Activated CD8-positive, alpha-beta memory T cell treated with anti-CD3 and anti-CD28 coated beads, Interleukin-2, amount 50 U/mL, for 4 hours (primary cell): ENCODE measurements around the gene ENAH.
"Not testable (repeated sequence)": the region's sequence is repeated elsewhere in the genome, so short reads cannot be mapped to it uniquely, and the experiment has no call there.

Experiments used
- DNase-seq: peaks from one replicate; pipeline ENCODE4 v3.0.0-alpha.2; 2020

ENAH gene

DNA sequence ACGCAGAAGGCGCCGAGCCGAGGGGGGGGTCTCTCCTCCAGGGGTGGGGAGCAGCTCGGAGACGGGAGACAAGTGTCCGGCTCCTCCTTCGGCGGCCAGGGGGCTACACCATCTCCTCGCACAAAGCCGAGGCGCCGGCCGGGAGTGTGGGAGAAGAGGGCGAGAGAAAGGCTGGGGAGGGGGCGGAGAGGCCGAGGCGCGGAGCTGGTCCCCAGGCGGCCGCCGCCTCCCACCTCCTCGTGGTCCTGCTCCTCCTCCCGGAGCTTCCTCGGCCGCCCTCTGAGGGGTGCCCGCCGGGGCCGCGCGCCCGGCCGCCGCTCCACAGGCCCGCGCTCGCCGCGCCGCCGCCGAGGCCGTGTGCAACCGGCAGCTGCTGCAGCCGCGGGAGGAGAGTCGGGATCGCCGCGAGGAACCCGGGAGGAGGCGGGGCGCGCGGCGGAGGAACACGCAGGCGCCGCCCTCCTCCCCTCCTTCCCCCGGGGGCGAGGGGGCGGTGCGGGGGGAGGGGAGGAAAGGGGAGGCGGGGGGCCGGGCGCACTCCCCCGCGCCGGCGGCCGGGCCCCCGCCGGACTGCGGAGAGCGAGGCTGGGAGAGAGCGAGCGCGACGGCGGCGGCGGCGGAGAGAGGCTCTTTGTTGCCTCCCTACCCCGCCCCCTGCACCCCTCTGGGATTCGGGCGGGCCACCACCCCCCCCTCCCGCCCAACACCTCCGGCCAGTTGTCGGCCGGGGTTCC, at the start of gene ENAH:
TSS of gene ENAH (minus strand) at position 395 of the 734 bp plus-strand sequence. CDS start 433 bp downstream, outside the sequence.
- DNase-seq: peak; percentile 48

DNA sequence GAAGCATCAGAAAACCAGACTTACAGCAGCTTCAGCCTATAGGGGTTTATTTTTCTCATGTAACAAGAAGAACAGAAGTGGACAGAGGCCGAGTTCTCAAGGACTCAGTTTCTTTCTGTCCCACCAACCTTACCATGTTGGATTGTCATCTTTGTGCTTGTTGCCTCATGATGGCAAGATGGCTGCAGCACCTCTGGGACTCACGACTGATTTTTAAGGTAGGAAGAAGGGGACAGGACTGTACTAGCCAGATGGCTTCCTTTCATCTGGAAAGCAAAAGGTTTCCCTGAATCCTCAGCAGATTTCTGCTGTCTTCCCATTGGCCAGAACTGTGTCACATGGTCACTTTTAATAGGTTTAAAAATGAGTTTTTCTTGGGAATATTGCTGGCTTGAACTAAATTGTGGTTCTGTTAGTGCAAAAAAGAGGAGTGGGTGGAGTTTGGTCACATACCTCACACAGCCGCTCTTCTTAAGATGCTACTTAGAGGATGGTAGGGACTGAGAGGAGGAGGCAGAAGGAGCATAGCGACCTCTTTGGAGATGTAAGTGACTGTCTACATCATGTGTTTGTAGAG, 48.1 kb upstream of the ENAH start:
- DNase-seq: no peak

DNA sequence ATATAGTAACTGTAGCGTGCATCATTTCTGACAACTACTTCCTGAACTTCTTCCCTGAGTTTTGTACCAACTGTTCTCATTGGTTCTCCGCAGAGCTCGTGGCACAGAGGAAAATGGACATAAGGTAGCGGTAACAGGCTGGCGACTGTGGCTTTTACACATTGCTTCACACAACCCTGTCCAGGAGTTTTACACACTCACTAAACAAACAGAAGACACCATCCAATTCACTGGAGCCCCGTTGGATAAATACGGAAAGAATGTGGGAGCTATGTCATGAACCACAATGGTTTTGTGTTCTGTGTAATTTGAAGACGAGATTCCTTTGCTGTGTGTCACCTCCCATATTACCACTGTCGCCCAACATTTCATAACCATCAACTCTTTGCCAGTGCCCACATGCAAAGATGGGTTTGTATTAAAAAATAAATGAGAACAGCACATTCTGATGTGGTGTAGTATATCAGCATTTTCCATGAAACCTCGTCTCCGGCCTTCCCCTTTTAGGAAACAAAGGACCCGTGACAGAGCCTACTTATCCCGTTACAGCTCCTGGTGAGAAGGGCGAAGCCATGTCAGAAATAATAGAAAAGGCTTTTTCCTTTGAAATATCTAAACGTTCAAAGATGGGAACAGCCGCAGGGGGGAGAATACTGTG, 47.4 kb upstream of the ENAH start:
- no peak for DNase-seq

DNA sequence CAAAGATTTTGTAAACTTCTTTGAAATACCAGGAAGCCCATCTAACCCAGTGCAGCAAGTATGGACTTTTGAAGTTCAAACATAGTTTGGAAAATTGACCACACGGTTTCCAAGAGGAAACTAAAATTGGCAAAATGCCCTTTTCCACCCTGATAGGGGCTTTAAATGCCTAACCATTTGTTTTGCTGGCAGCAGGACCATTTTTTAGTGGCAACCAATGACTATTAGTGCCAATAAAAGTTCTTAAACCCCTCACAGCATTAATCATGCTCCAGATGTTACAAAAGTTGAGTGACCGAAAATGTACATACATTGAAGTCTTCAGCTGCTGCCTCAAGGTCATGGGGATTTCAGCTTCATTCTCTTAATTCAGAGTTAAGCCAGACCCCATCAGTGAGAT, 46.4 kb upstream of the ENAH start:
- DNase-seq: no peak

DNA sequence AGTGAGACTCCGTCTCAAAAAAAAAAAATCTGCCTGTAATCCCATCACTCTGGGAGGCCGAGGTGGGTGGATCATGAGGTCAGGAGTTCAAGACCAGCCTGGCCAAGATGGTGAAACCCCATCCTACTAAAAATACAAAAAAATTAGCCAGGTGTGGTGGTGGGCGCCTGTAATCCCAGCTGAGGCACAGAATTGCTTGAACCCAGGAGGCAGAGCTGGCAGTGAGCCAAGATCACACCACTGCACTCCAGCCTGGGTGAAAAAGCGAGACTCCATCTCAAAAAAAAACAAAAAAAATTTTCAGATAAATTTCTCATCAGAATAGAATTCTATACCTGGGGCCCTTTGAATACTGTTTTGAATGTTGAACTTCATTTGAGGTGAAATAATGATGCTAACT, 45.3 kb upstream of the ENAH start:
- DNase-seq: not testable (repeated sequence)

DNA sequence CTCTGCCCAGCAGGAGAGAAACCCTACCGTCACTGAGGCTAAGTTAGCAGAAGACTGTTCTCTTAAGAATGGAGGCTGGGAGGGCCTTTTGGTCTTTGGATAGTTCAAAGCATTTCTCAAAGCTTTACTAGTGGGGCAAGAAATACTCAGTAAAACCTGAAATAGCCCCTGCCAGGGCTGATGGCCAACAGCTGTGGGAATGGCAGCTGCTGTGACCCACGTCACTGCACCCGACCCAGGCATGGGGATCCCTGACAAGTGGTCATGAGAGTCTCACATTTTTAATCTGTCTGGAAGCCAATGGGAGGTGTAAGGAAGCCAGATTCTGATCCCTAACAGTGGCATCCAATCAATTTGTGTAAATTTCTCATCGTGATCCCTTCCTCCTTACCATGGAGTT, 44.5 kb upstream of the ENAH start:
- no peak for DNase-seq

DNA sequence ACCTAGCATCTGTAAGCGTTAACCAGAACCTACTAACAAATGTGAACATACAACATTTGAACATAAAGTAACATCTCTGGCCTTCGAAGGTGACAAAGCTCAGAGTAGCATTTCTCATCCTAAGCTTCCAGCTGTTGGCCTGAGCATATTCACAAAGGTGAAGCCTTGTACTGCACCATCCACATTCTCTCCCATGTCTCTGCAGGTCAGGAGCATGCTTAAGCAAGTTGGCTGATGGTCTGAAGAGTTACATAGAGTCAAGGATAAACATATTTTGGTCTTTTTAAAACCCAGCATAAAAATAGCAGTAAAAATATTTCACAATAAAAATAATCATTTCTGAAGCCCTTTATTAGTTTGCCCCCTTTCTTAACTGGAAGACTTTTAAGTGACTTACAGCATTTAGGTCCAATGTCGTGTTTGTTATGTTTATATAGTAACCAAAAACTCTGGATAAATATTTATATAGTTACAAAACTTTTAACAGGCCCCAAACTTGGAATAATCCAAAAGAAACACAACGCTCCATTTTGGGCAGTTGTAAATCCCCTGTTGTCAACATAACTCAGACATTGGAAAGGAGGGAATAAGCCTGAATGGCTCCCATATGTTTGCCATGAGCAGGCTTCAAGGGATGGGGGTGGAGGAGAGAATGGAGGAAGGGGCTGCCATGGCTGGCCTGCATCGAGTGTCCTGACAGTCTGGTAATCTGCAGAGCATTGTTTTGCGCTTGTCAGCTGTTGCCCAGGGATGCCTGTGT, 42.8 kb upstream of the ENAH start:
- no peak for DNase-seq

DNA sequence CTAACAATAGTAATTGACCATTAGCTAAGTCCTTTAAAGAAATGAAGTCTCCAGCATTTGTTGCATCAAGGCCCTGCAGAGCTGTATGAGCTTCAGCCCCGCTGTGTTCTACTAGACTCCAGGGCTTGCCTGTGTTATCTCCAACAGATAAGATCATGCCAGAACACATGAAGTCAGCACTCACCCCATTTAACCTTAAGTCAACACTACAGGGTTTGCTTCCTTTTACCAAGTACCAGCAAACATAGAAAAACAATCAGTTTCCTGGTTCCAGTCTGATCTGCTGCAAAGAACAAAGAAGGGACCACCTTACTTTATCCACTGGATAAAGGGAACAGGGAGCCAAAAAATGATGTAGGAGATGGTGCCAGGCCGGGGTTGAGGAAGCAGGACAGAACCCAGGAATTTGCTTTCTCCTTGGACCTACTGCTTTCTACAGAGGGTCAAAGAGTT, 41.3 kb upstream of the ENAH start:
- no peak for DNase-seq

DNA sequence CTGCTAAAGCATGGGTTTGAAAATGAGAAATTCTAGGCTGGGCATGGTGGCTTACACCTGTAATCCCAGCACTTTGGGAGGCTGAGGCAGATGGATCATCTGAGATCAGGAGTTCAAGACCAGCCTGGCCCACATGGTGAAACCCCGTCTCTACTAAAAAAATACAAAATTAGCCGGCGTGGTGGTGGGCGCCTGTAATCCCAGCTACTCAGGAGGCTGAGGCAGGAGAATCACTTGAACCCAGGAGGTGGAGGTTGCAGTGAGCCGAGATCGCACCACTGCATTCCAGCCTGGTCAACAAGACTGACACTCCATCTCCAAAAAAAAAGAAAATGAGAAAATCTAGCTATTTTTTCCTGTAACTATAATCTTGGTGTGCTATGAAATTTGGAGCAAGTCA, 40.8 kb upstream of the ENAH start:
- DNase-seq: not testable (repeated sequence)

DNA sequence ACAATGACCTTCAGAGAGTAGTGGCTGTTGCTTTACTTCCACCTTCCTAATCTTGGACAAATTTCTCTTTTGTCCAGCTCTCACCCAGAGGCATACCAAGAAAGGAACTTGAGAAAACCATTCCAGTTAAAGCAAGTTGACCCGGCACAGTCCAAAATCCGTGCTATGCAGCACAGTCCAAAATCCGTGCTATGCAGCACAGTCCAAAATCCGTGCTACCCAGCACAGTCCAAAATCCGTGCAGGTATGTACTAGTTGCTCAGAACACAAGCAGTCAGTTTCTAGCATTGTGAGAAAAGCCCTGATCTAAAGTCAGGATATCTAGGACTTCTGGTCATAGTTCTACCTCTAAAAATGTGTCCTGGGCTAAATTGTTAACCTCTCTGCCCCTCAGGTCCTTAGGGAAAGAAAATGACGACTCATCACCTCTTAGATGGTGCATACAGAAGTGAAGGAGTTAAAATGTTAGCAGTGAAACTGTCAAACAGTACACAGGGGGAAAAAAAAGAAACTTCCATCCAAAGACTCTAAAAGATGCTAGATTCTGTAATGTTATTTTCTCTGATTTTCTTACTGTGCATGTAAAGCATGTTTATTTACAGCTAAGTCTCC, 40.3 kb upstream of the ENAH start:
- no peak for DNase-seq

DNA sequence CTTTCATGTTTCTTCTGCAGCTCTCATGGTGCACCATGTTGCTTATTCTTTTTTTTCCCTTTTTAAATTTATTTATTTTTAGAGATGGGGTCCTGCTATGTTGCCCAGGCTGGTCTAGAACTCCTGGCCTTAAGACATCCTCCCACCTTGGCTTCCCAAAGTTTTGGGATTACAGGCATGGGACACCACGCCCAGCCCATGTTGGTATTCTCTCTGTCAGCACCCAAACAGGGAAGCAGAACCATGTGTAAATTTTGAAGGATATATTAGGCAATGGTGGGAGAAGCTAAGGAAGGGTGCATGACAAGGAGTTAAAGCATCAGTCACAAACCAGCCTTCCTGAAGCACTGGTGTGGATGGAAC, 39.6 kb upstream of the ENAH start:
- DNase-seq: no peak

DNA sequence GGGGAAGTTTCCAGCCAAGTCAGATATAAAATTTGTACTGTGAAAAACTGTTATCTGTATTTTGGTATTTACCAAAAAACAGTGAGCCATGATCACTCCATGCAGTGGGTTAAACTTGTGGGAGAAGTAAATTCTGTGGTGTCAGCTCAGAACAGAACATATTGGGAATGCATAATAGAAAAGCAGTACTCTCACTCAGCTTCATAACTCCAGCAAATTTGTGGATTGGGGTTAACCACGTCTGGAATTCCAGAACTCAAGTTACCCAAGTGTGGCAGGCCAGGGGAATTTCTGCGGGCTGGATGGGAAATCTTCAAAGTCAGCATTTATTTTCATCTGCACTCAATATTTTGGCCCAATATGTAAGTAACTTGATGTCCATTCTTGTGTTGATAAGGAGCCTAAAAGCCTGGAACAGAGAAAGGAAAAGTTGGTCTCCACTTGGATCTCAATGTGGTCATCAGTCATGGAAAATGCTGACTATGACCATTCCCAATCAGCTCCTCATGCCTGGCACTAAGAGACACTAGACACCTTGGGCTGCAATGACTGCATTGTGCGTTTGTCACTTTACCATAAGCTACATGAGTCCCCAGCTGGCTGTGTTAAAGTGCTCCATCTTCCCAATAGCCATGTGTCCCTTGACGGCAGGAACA, 39.1 kb upstream of the ENAH start:
- no peak for DNase-seq

DNA sequence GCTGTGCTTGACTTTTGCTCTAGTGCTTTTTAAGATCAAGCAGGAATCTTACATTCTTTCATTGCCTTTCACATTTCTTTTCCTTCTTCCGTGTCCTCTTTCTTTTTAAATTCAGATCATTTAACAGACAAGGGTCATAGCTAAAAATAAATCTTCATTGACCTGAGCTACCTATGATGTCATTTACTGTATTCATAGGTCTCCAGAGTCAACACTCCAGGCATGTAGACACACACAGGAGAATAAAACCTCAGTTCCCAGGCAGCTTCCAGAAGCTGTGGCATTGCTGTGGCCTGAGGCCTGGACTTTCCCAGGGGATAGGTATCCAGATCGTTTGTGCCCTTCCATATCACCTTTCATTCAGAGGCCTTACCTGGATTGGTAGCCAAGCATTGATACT, 38.5 kb upstream of the ENAH start:
- no peak for DNase-seq

DNA sequence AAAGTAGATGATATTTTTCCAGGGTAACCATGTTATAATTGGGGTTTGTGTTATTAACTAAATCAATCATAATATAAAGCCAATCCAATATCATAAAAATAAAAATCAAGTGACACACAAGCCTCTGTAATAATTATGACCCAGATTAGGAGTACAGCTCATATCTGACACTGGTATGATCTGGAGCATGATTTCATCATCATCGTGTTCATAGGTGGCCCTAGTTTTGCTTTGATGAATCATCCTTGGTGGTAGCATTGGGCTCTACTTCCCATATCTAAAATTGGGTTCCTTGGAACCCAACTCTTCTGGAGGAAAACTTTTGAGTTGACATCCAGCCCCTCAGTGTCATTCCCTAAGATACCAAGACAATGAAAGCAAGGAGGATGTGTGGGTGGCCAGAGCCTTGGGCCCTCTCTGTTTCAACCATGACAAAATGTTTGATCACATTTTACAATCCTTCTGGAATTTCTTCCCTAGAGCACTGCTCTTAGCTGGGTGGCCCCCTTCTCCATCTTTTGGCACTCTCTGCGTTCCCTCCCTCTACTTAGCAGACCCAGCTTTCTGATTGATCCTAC, 37.0 kb upstream of the ENAH start:
- DNase-seq: no peak

DNA sequence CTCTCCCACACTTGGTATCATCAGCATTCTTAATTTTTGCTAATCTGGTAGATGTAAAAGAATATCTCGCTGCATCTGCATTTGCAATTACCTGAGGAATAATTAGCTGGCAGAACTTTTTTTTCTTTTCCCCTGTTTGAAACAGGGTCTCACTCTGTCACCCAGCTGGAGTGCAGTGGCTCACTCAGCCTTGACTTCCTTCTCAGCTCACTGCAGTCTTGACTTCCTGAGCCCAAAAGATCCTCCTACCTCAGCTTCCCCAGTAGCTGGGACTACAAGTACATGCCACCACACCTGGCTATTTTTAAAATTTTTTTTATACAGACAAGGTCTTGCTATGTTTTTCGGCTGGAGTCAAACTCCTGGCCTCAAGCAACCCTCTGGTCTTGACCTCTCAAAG, 35.4 kb upstream of the ENAH start:
- no peak for DNase-seq

DNA sequence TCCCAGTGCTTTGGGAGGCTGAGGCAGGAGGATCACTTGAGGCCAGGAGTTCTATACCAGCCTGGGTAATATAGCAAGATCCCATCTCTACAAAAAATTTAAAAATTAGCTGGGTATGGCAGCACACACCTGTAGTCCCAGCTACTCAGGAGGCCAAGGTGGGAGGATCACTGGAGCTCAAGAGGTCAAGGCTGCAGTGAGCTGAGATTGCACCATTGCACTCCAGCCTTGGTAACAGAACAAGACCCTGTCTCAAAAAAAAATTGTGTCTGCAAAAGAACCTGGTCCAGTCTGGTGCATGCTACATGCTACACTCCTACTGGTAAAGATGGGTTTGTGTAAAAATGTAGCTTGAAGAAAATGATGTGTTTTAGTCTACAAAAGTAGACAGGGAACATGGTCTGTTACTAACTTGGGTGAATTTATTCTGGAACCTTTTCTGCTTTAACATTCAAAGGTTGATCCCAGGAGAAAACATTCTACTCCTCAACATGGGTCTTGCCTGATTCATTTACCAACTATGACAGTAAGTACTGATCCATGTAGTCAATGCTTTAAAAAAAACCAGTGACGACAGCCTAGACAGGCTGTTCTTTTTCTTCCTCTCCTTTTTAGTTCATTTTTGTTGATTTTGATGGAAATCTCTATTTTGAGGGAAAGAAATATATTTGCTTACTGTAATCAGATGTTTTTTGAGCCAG, 32.7 kb upstream of the ENAH start:
- DNase-seq: no peak

DNA sequence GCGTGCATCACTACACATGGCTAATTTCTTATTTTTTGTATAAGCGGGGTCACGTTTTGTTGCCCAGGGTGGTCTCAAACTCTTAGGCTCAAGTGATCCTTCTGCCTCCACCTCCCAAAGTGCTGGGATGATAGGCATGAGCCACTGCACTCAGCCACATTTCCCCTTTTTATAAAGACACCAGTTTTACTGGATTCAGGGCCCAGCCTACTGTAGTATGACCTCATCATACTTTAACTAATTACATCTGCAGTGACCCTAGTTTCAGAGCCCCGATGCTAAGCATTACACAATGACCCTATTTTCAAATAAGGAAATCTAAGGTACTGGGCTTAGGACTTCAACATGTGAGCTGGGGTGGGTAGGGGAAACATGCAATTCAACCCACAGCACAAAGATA, 31.8 kb upstream of the ENAH start:
- DNase-seq: no peak

DNA sequence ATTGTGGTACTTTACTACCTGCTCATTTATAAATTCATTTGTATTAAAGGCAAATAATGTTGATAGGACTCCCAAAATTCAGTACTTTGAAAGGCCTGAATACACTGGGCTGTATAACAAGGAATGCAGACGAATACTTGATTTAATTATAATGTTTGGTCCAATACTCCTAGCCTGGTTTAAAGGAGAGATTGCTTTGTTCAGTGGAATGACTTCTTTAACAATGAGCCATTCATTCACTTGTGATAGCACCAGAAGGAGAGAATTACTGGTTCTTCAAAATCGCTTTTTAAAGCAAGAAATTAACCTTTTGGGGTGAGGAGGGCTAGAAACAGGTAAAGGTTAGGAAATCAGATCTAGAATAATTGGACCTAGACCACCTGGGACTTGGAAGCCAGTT, 28.3 kb upstream of the ENAH start:
- DNase-seq: no peak

DNA sequence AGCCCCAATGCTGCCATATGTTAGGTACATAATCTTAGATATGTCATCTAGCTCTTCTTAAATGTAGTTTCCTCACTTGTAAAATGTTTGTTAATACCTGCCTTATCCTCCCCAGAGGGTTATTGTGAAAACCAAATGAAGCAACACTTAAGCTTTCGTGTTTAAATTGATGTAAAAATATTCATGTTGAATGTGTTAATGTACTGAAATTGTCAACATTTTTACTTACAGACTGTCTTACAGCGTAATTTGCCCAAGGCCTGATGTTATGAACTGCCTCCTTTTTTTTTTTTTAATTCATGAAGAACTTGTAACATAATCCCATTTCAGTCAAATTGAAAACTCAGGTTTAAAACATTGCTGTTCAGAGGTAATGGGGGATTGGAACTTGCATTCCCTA, 25.6 kb upstream of the ENAH start:
- DNase-seq: no peak

DNA sequence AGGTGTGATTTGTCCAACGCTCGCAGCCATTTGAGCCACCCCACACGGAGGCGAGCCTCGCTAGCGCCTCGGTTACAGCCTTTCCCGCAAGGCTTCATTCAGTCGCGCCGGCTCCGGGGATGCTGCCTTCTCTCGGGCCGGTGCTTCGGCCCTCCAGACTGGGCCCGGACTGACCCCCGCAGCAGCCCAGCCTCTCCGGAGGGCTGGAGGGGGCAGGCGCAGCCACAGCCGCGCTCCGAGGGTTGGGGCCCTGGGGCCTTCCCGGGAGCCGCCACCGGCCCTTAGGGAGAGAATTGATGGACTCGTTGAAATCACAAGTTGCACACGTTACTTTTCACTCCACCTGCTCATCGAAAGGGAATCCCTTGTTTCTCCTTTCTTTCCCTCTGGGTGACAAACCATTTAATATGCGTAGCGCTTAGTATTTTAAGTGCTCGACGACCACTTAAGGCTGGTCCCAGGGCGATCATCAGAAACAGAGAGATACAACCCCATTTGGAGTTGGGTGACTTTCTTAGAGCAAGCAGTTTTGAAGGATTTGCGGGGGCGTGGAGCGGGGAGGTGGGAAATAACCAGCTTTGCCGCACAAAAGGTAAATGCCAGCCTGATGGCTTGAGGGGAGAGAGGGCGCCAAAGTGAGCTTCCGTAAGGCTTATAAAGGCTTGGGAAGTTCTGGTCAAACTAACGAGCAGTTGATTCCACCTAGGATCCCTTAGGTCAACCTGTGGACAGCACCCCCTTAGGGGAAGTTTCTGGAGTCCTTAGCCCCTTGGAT, 24.6 kb upstream of the ENAH start:
- DNase-seq: no peak

DNA sequence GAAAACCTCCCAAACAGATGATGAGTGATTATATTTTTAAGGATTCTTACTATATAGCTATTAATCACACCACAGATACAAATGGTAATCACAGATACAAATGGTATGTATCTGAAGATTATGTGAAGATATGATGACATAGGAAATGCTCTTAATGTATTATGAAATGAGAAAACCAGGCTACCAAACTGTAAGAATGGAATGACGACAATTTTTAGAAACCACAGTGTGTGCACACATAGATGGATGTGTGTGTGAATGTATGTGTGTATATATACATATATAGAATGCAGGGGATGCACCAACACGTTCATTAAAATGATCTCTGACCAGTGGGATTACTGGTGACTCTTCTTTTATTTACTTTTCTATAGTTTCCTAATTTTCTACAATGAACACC, 21.5 kb upstream of the ENAH start:
- DNase-seq: no peak
